Activated CD8-positive, alpha-beta memory T cell treated with anti-CD3 and anti-CD28 coated beads for 1 hour (primary cell): ENCODE measurements around the gene PRKRIP1.
A peak's percentile ranks its signal among the peaks of the same experiment; 100 is the strongest.
"Not testable (repeated sequence)": the region's sequence is repeated elsewhere in the genome, so short reads cannot be mapped to it uniquely, and the experiment has no call there.

Experiments
- DNase-seq, 2 donors: peaks; one replicate each; pipeline ENCODE4 v3.0.0-alpha.2; 2020; ENCODE audit warnings: low read depth in 1 of 2; ENCODE audit errors: extremely low read depth in 1 of 2

Gene PRKRIP1

DNA sequence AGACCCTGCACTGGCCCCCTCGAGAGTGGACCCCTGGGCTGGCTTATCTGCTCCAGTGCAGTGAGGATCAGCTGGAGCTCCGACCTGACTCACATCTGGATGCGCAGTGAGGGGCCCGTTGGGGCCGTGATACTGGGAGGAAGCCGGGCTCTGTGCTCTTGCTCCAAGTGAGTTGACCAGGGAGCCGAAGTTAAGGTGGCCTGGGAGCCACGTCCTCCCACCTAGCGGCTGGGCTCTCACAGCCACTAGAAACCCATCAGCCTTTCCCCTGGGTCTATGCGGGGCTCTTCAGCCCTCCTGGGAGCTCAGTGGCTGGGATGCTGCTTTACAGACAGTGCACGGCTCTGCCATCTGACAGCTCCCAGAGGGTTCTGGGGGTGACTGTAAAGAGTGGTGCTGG lies 59.4 kb downstream of the PRKRIP1 start:
- DNase-seq, result no peak

- no peak for DNase-seq
These were observed 60.2 kb downstream of the PRKRIP1 start for GRCh38 chr7:102456327-102456726.

GRCh38 chr7:102457352-102457924 lies 61.3 kb downstream of the PRKRIP1 start:
- no peak for DNase-seq

- no peak for DNase-seq
These were observed 63.2 kb downstream of the PRKRIP1 start for GRCh38 chr7:102459221-102459844.

DNA sequence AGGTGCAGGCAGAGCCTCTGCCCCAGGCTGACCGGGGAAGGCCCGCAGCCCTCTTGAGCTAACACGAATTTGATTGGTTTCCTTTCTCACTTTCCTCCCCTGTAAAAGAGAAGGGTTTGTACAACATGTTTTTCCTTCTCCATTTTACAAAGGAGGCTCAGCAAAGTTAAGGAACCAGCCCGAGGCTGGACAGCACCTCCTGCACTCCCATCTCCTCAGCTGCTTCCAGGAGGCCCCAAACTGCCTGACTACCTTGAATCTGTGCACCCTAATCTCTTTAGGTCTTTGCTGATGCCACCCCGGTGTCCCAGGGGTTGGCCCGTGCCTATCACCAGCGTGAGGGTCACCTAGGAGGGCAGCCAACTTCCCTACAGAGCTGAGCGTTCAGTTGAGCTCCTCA lies 64.3 kb downstream of the PRKRIP1 start:
- no peak for DNase-seq

DNA sequence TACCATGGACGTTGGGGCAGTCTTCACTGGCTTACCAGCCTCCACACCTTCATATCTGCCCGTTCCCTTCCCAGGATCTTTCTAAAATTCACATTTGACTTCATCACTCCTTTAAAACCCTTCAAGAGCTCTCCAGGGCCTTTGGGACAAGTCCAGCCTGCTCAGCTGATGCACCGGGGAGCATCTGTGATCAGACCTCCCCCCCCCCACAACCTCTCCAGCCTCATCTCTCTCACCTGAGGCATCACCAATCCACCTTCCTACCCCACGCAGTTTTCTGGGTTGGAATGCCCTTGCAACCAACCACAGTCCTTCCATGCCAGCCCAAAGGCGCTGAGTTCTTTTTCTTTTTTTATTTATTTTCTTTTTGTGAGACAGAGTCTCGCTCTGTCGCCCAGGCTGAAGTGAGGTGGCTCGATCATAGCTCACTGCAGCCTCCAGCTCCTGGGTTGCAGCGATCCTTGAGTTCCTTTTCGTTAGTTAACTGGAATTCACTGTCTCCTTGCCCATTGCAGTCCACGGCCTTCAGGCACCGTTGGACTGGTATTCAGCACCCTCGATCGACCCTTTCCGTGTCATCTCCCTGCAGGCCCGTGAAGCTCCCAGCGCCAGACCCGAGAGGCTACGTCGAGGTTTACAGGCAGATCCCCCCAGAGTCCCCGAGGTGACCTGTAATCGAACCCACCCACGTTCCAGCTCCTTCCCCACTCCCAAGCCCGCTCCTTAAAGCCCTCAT lies 67.8 kb downstream of the PRKRIP1 start:
- no peak for DNase-seq

DNA sequence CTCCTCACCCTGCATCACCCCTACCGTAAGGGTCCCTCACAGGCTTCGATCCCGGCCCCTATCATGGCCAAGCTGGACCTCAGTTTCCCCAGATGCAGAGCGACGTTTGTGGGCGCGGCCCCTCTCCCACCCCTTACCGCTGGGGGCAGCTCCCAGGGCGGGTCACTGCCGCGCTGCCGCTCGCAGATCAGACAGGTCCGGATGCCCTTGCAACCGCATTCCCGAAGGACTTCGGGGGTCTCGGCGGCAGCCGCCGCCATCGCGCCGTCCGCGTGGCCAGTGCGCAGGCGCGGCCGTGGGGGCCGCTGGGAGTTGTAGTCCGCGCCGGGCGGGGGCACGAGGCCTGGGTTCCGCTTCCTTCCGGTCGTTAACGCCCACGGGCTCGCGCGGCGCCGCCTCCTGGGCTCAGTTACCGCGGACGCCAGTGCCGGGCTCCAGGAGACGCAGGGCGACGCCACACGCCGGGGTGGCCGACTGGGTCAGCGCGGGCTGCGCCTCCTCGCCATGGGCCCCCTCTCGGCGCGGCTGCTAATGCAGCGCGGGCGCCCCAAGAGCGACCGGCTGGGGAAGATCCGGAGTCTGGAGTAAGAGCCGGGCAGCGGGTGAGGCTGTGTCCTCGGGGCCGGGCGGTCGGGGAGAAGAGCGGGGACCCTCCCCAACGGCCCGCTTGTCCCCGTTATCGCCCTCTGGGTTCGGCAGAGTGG lies 68.6 kb downstream of the PRKRIP1 start, which contains the start of the genes ALKBH4 and LRWD1:
TSS of gene ALKBH4 (minus strand) at position 287 of the 704 bp plus-strand sequence. CDS start at position 260, 27 bp downstream.
TSS of gene LRWD1 (plus strand) at position 408 of the 704 bp plus-strand sequence. CDS start at position 505, 97 bp downstream.
- DNase-seq, result peak; percentile 82 to 91

GRCh38 chr7:102466097-102466496 lies 69.9 kb downstream of the PRKRIP1 start:
- no peak for DNase-seq

- DNase-seq, result no peak
These were observed 71.7 kb downstream of the PRKRIP1 start for GRCh38 chr7:102467581-102468477.

- no peak for DNase-seq
These were observed 72.6 kb downstream of the PRKRIP1 start for GRCh38 chr7:102468478-102469350.

GRCh38 chr7:102469351-102469971 lies 73.3 kb downstream of the PRKRIP1 start:
- no peak for DNase-seq

DNA sequence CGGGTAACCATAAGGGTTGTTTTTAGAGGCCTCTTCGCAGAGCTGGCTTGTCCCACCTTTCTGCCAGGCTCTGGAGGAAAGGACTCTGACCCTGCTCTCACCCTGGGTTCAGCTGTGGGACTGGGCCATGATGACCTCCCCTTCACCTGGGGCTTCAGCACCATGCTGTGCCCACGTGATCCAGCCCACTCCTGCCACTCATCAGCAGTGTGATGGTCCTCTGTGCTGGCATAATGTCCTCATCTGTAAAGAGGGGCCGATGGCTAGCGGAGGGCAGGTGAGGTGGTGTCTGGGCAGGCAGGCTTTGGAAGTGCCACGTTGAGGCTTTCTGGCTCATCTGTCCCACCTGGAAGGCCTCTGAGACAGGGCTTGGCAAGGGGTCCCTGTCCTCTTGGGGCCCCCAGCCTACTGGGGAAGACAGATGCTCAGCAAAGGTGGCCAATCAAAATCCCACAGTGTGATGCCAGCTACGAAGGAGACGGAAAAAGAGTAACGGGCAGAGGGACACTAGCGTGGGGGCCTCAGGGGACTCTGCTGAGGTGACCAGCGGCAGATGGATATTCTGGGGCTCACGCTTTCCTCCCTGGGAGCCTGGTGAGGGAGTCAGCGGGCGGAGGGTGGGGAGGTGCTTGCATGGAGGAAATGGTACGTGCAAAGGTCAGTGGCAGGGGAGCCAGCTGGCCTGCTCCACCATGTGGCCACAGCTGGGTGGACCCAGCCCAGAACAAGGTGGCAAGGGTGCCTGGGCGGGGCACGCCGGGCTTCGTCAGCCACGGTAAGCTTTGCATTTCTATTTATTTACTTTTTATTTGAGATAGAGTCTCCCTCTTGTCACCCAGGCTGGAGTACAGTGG lies 74.0 kb downstream of the PRKRIP1 start:
- DNase-seq, result no peak

DNA sequence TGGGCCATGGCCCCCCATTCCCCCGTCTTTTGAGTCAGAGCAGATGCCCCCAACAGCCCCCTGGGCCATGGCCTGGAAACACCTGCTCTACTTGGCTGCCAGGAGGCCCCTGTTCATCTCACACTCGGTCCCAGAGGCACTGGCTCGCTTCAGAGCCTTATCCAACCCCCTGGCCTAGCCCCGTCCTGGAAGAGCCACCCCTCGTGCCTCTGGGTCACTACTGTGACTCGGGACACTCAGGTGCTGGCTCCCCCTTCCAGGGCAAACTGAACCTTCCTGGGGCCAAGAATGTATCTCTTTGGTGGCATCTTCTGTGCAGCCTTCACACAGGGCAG lies 75.6 kb downstream of the PRKRIP1 start:
- no peak for DNase-seq

- no peak for DNase-seq
These were observed 76.2 kb downstream of the PRKRIP1 start for GRCh38 chr7:102472126-102473041.

- no peak for DNase-seq
These were observed 77.3 kb downstream of the PRKRIP1 start for GRCh38 chr7:102473271-102473991.

DNA sequence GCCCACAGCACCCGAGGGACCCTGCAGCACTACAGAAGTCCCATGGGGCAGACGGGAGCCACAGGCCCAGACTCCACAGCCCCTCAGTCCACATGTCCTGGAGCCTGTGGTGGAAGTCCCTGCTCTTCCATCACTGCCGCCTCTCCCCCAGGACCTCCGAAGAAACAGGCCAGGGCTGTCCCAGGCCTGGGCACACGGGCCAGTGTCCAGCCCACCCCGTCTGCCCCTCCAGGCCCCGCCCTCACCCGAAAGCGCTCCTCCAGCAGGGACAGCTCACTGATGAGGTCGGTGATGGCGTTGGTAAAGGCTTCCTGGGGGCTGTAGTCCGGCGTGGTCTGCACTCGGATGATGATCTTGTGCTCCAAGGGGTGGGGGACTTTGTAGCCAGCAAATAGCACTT lies 78.0 kb downstream of the PRKRIP1 start:
- DNase-seq, result not testable (repeated sequence)
